Measurements from ENCODE around the gene NEK6.

DNA sequence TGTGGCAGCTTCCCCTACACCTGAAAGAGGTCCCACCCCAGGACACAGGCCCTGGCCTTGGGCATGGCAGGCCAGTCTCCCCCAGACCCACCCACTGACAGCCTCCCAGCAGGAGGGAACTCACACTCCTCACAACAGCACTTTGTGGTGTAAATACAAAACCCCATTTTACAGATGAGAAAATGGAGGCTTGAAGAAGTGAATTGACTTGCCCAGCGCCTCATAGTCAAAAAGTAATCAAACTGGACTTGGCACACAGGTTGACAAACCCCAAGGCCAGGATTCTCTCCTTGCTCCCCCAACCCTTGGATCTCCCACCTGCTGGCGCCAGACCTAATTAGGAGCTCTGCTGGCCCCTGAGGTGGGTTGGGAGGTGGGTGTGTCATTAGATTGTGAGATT is 29.2 kb upstream of the NEK6 start:
- TF ChIP-seq, protein P1, sequence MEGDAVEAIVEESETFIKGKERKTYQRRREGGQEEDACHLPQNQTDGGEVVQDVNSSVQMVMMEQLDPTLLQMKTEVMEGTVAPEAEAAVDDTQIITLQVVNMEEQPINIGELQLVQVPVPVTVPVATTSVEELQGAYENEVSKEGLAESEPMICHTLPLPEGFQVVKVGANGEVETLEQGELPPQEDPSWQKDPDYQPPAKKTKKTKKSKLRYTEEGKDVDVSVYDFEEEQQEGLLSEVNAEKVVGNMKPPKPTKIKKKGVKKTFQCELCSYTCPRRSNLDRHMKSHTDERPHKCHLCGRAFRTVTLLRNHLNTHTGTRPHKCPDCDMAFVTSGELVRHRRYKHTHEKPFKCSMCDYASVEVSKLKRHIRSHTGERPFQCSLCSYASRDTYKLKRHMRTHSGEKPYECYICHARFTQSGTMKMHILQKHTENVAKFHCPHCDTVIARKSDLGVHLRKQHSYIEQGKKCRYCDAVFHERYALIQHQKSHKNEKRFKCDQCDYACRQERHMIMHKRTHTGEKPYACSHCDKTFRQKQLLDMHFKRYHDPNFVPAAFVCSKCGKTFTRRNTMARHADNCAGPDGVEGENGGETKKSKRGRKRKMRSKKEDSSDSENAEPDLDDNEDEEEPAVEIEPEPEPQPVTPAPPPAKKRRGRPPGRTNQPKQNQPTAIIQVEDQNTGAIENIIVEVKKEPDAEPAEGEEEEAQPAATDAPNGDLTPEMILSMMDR (IDR thresholded peaks at IDR 0.05 in 8 of 11, conservative IDR thresholded peaks at IDR 0.05 in 3 of 11), result no peak
- TF ChIP-seq POLR2AphosphoS5 (IDR thresholded peaks at IDR 0.05) (no peak), POLR2A (IDR thresholded peaks at IDR 0.05) (no peak)

All from spleen (tissue), 7 donors.